Measurements from ENCODE around the gene SEMA6C.
A peak's percentile ranks its signal among the peaks of the same experiment; 100 is the strongest.

SEMA6C gene

GRCh38 chr1:151158751-151159251 lies 12.4 kb upstream of the SEMA6C start:
- H3K4me3 ChIP-seq (ENCODE audit: low read depth, low read length), result no peak overlapping the region

GRCh38 chr1:151158326-151158725 lies 11.9 kb upstream of the SEMA6C start:
- no peak overlapping the region for H3K4me3 ChIP-seq (ENCODE audit: low read depth, low read length)

GRCh38 chr1:151157067-151157531 lies 10.7 kb upstream of the SEMA6C start:
- no peak overlapping the region for H3K4me3 ChIP-seq (ENCODE audit: low read depth, low read length)

- H3K4me3 ChIP-seq (ENCODE audit: low read depth, low read length), result no peak within 1 kb of the TSS
Measured at GRCh38 chr1:151156515-151156819, 10.0 kb upstream of the SEMA6C start, which contains the start of gene TNFAIP8L2. TSS of gene TNFAIP8L2 (plus strand) at chr1:151156649. CDS start at chr1:151158698, 2,049 bp downstream.

- no peak overlapping the region for H3K4me3 ChIP-seq (ENCODE audit: low read depth, low read length)
Measured at GRCh38 chr1:151147665-151148064, 1.2 kb upstream of the SEMA6C start.

- H3K4me3 ChIP-seq (ENCODE audit: low read depth, low read length), result peak overlapping the region; percentile 77
Measured at GRCh38 chr1:151147132-151147503, 687 bp upstream of the SEMA6C start.

- peak overlapping the region; percentile 77 for H3K4me3 ChIP-seq (ENCODE audit: low read depth, low read length)
Measured at GRCh38 chr1:151146072-151146411, 389 bp downstream of the SEMA6C start.

- peak overlapping the region; percentile 77 for H3K4me3 ChIP-seq (ENCODE audit: low read depth, low read length)
Measured at GRCh38 chr1:151145304-151146071, 943 bp downstream of the SEMA6C start.

- no peak overlapping the region for H3K4me3 ChIP-seq (ENCODE audit: low read depth, low read length)
Measured at GRCh38 chr1:151144474-151145303, 1.7 kb downstream of the SEMA6C start.

- H3K4me3 ChIP-seq (ENCODE audit: low read depth, low read length), result no peak overlapping the region
Measured at GRCh38 chr1:151143986-151144385, 2.4 kb downstream of the SEMA6C start.

- no peak overlapping the region for H3K4me3 ChIP-seq (ENCODE audit: low read depth, low read length)
Measured at GRCh38 chr1:151143057-151143435, 3.4 kb downstream of the SEMA6C start.

GRCh38 chr1:151142411-151143056 lies 3.9 kb downstream of the SEMA6C start:
- H3K4me3 ChIP-seq (ENCODE audit: low read depth, low read length), result no peak overlapping the region

GRCh38 chr1:151137789-151138188 lies 8.6 kb downstream of the SEMA6C start:
- no peak overlapping the region for H3K4me3 ChIP-seq (ENCODE audit: low read depth, low read length)

GRCh38 chr1:151135433-151136385 lies 10.7 kb downstream of the SEMA6C start:
- no peak overlapping the region for H3K4me3 ChIP-seq (ENCODE audit: low read depth, low read length)

GRCh38 chr1:151134991-151135390 lies 11.4 kb downstream of the SEMA6C start:
- H3K4me3 ChIP-seq (ENCODE audit: low read depth, low read length), result no peak overlapping the region

- H3K4me3 ChIP-seq (ENCODE audit: low read depth, low read length), result no peak overlapping the region
Measured at GRCh38 chr1:151134396-151134795, 12.0 kb downstream of the SEMA6C start.

GRCh38 chr1:151133018-151133806 lies 13.2 kb downstream of the SEMA6C start:
- H3K4me3 ChIP-seq (ENCODE audit: low read depth, low read length), result peak overlapping the region; percentile 24

- peak overlapping the region; percentile 36 for H3K4me3 ChIP-seq (ENCODE audit: low read depth, low read length)
Measured at GRCh38 chr1:151132335-151133017, 14.0 kb downstream of the SEMA6C start.

- peak overlapping the region; percentile 36 for H3K4me3 ChIP-seq (ENCODE audit: low read depth, low read length)
Measured at GRCh38 chr1:151131701-151132334, 14.6 kb downstream of the SEMA6C start.

Data from iPS-11a (cell line).